HT-29 (cell line): ENCODE results near the gene ZDHHC20. TPM values are rescaled to one million over a fixed set of nuclear protein-coding genes. Genes with fewer than 3 reads are reported as not detected.
"Not testable (repeated sequence)": the region's sequence is repeated elsewhere in the genome, so short reads cannot be mapped to it uniquely, and the experiment has no call there.

Experiments
- DNase-seq: peaks from one replicate; pipeline ENCODE4 v3.0.0-alpha.2; 2015; ENCODE audit warnings: low spot score
- total RNA-seq: library from RNA; depleted of rRNA; stranded (reverse); fragments of >200 nt; shearing (Covaris generic); gene quantifications from 2 replicates; pipeline ENCODE4 v1.2.3, GENCODE V29; 2014

ZDHHC20 gene
- total RNA-seq, 1 experiment from 2014 or later, result 93.0 TPM

DNA sequence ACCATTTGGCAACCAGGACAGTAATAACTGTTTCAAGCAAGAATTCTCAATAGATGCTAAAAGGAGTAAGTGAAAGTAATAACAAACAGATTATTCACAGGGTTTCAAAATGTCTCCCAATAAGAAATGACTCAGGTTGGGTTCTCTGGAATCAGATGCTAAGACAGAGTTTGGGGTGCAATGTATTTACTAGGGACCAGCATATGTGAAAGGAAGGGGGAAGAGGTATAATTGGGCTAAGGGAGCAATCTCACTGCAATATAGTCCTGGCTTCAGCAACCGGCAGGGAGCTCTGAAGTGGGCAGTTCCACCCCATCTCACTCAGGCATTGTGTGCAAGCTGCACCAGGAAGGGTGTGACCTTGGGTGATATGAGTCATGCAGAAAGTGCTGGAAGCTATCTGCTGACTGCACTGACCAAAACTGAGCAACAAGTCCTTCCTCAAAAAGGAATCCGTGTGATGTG, 23.4 kb downstream of the ZDHHC20 start:
- DNase-seq, result peak; percentile 85

GRCh38 chr13:21435231-21435630, 23.9 kb downstream of the ZDHHC20 start:
- no peak for DNase-seq

GRCh38 chr13:21434588-21434987, 24.5 kb downstream of the ZDHHC20 start:
- DNase-seq, result no peak

DNA sequence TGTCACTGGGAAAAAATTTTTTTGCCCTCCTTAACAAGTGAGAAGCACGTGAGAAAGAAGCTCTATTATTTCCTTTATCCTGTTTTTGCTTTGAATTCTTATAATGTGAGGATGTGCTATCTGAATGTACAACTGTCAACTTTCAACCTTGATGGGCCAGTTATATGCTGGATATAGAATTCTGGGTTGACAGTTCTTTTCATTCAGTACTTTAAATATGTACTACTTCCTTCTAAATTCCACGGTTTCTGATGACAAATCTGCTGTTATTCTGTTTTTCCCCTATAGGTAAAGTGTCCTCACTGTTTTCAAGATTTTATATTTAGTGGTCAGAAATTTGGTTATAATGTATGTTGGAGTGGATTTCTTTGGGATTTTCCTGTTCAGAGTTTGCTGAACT, 29.9 kb downstream of the ZDHHC20 start:
- DNase-seq, result no peak

- no peak for DNase-seq
Observed at GRCh38 chr13:21427741-21428140, 31.4 kb downstream of the ZDHHC20 start.

- no peak for DNase-seq
Observed at GRCh38 chr13:21426238-21426637, 32.9 kb downstream of the ZDHHC20 start.

DNA sequence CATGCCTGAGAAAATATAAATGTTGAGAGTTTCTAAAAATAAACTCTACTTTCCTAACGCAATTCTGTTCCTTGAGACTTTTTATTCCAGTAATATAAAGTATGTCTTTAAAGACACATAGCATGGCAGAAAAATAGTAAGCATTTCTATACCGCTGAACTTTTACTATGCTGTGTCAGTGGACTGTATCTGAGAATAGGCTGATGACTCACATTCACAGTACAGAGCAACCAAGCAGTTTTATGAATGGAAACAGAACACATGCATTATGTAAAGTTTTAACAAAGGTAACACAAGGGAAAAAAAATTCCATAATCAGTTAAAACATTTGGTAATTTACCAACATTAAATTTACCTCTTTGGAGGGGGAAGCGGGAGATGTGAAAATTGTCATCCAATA, 38.4 kb downstream of the ZDHHC20 start:
- DNase-seq, result no peak

- DNase-seq, result no peak
Observed at GRCh38 chr13:21413013-21413412, 46.1 kb downstream of the ZDHHC20 start.

GRCh38 chr13:21410453-21410852, 48.6 kb downstream of the ZDHHC20 start:
- DNase-seq, result not testable (repeated sequence)

DNA sequence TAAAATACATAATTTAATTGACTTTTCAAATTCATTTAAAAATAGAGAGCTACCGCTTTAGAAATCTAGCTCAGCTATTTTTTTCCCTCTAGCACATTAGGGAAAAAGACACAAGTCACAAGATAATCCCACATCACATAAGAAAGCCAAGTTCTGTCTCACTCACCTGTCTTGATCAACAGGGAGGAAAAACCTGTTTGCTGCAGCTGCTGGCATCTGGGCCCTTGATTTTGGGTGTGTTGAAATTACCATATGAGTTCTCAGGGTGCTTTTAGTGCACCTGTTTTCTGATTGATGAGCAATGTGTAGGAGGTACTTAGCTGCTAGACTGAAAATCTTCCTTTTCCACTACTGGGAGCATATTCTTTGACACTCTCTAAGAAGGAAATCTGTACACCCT, 53.8 kb downstream of the ZDHHC20 start:
- DNase-seq, result no peak

GRCh38 chr13:21402586-21403307, 56.4 kb downstream of the ZDHHC20 start:
- peak; percentile 53 for DNase-seq

- peak; percentile 32 for DNase-seq
Observed at GRCh38 chr13:21399741-21400140, 59.4 kb downstream of the ZDHHC20 start.

DNA sequence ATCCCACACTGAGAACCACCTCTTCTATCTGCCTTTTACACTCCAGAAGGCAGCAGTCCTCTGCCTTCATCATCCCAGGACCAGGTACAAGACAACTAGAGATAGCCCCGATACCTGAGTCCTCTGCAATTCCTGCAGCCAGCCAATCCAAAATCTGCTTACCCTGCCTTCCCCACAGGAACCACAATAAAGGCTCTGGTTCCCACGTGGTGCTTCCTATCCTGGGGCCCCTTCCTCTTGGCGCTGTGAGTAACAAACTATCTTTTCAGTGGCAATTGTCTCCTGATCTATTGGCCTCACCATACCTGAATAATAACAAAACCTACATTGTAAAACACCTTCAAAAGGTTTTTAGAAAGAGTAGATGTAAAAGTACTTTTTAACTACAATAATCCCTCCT, 63.1 kb downstream of the ZDHHC20 start:
- no peak for DNase-seq

- no peak for DNase-seq
Observed at GRCh38 chr13:21389124-21389523, 70.0 kb downstream of the ZDHHC20 start.

DNA sequence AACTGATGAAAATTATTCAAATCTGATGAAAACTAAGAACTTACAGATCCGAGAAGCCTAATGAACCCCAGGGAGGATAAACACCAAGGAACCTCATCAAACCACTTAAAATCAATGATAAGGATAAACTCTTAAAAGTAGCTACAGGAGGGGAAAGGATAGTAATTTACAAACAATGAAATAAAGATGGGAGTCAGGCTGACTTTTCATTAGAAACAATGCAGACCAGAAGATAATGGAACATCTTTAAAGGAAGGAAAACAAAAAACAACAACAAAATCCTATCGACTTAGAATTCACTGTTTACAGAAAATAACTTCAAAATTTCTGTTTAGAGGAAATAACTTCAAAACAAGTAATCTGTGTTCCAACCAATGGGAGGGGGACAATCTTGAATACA, 73.4 kb downstream of the ZDHHC20 start:
- no peak for DNase-seq

- DNase-seq, result no peak
Observed at GRCh38 chr13:21383090-21383489, 76.0 kb downstream of the ZDHHC20 start.

- not testable (repeated sequence) for DNase-seq
Observed at GRCh38 chr13:21376998-21377985, 81.8 kb downstream of the ZDHHC20 start.

- DNase-seq, result no peak
Observed at GRCh38 chr13:21372530-21372929, 86.6 kb downstream of the ZDHHC20 start.

GRCh38 chr13:21371011-21371410, 88.1 kb downstream of the ZDHHC20 start:
- DNase-seq, result no peak

DNA sequence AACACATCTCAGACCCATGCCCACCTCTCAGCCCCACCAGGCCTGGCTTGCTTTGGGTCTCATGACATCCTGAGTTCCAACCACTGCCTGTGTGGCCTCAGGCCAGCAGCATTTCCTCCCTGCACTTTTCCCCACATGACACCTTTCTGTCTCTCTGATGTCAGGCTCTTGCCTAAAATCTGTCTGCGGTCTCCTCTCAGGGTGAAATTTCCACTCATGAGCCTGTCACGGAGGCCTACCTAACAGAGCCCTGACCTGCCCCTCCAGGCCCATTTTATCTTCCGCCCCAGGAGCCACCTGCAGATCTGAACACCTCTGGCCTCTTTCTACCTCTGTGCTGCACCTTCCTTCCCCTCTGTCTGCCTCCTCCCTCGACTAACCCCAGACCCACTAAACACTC, 93.5 kb downstream of the ZDHHC20 start:
- no peak for DNase-seq

GRCh38 chr13:21364916-21365315, 94.2 kb downstream of the ZDHHC20 start:
- DNase-seq, result no peak

GRCh38 chr13:21364357-21364756, 94.7 kb downstream of the ZDHHC20 start:
- DNase-seq, result no peak

GRCh38 chr13:21362741-21363140, 96.4 kb downstream of the ZDHHC20 start:
- no peak for DNase-seq
